COR-L47 (cell line): Measurements from ENCODE around the gene RASL12.
"Not testable (repeated sequence)": the region's sequence is repeated elsewhere in the genome, so short reads cannot be mapped to it uniquely, and the experiment has no call there.

Source experiments
- DNase-seq: peaks from one replicate; lab custom pipeline; 2025; lab: John Stamatoyannopoulos, UW

Gene RASL12

GRCh38 chr15:65055201-65055870 lies 12.5 kb downstream of the RASL12 start:
- no peak for DNase-seq

DNA sequence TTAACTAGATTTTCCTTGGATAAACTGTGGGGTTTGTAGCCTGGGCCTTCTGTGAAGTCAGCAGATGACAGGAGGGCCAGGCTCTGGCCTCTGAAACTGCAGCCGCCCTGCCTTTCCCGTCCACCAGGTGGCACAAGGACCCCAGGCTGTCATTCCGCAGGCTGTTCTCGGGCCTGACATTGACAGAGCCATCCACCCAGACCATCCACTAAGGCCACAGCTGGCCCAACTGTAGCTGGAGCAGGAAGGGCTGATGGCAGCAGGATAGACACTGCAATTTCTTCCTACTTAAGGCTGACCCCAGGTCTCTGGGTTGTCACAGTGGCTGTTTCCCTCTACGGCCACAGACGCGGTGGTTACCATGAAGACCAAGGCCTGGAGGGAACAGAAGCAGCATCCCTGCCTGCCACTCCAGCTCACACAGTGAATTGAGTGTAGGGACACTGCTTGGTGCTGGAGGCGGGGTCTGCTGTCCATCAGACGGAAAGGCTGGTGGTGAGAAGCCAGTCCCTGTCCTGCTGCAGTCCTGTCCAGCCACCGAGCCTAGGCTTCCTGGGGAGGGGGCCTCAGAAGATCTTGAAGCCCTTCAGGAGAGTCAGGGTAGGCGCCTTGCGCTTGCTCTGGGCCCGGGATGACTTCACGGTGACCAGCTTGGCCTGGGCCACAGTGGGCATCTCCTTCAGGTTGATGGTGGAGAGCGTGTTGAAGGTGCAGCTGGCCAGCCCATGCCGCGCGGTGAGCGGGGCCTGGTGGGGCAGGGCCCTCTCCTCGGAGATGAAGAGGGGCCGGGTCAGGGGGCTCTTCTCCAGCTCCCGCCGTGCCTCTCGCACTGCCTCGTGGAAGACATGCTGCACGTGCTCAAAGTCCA lies 13.2 kb downstream of the RASL12 start:
- peak; percentile 62 for DNase-seq

DNA sequence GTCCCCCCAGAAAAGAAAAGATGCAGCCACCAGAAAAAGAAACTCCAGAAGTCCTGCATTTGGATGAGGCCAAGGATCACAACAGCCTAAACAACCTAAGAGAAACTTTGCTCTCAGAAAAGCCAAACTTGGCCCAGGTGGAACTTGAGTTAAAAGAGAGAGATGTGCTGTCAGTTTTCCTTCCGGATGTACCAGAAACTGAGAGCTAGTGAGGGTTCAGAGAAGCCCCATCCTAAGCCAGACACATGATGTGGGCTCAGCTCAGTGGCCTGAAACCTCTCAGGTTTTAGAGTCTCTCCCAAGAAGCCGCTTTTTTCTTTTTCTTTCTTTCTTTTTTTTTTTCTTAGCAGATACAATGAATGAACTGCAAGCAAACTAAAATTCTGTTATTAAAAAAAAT lies 14.8 kb downstream of the RASL12 start:
- no peak for DNase-seq

DNA sequence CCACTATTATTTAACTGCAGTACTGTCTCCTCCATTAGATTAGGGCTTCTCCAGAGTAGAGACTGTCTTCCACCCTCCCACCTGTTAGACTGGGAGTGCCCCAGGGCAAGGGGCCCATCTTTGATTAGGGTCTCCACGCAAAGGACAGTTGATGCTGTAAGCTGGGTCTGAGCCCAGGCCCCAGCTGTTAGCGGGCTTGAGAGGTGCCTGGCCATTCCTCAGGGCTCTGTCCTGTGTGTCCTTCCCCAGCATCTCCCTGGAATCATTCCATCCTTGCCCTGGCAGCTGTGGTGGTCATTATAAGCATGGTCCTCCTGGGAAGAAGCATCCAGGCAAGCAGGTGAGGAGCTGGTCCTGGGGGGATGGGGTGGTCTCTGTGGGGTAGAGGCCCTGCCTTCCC lies 16.5 kb downstream of the RASL12 start:
- DNase-seq, result no peak

DNA sequence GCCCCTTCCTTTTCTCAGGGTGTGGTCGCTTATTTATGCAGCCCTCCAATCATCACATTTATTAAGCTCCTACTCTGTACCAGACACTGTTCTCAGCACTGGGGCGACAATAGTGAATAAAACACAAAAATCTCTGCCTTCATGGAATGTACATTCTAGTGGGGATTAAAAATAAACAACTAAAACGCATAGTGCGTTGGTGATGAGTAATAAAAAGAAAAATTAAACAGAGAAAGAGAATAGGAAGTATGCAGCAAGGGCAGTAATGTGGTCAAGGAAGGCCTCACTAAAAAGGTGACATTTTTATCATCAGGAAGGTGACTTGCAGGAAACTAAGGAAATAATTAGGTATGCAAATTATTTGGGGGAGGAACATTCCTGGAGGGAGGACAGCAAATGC lies 17.5 kb downstream of the RASL12 start:
- no peak for DNase-seq

- peak; percentile 98 for DNase-seq
Observed at GRCh38 chr15:65049418-65049840, 18.4 kb downstream of the RASL12 start.

GRCh38 chr15:65048241-65048640 lies 19.6 kb downstream of the RASL12 start:
- peak; percentile 17 for DNase-seq

- DNase-seq, result no peak
Observed at GRCh38 chr15:65044724-65045481, 22.9 kb downstream of the RASL12 start, which contains the start of gene SLC51B. Gene SLC51B (plus strand): TSS chr15:65045387. CDS start chr15:65050005, 4,618 bp downstream.

- not testable (repeated sequence) for DNase-seq
Observed at GRCh38 chr15:65044218-65044617, 23.6 kb downstream of the RASL12 start.

DNA sequence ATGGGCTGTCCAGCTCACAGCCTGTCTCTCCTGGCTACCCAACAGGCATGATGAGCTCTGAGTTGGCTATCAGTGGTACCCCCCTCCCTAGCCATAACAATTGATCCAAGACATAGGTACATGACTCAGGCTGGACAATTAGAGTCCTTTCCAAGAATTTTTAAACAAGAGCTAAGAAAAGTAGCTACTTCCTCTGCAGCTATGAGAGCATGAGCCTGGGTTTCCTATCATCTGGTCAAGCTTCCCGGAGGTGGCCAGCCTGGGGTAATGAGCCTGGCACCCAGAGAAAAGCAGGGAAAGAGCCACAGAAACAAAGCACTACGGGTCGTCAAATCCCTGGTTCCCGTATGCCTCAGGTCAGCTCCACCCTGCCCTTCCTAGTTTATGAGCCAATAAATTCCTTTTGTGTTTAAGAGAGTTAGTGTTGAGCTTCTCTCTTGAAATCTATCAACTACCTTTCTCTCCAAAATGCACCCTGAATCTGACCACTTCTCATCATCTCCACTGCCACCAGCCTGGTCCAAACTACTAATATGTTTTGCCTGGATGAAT lies 24.9 kb downstream of the RASL12 start:
- no peak for DNase-seq

- DNase-seq, result no peak
Observed at GRCh38 chr15:65041787-65042186, 26.0 kb downstream of the RASL12 start.

- DNase-seq, result no peak
Observed at GRCh38 chr15:65040461-65040860, 27.3 kb downstream of the RASL12 start.

- DNase-seq, result no peak
Observed at GRCh38 chr15:65038836-65039235, 29.0 kb downstream of the RASL12 start.

DNA sequence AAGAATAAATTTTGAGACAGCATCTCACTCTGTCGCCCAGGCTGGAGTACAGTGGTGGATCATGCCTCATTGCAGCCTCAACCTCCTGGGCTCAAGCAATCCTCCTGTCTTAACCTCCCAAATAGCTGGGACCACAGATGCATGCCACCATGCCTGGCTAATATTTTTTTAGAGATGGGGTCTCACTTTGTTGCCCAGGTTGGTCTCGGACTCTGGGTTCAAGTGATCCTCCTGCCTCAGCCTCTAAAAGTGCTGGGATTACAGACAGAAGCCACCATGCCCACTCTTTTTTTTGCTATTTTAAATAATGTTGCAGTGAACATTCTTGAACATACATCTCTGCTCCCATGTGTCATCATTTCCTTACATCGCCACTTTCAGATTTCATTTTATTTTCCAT lies 29.4 kb downstream of the RASL12 start:
- no peak for DNase-seq

DNA sequence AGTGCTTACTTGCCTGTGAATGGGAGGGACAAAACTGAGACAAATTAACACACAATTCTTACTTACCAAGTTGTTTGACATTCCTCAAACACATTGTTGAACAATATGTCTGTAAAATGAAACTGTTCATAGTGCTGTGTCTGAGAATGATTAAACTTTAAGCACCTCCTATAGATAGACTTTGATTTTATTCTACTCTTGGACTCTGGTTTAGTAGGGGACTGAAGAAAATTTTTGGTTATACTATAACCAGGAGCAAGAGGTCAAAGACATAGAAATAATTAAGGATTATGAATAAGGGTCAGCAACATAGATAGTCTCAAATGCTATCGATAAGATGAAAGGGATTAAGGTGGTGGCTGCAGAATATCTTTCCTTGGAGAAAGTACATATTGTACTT lies 30.5 kb downstream of the RASL12 start:
- no peak for DNase-seq

- no peak for DNase-seq
Observed at GRCh38 chr15:65034719-65035118, 33.1 kb downstream of the RASL12 start.

DNA sequence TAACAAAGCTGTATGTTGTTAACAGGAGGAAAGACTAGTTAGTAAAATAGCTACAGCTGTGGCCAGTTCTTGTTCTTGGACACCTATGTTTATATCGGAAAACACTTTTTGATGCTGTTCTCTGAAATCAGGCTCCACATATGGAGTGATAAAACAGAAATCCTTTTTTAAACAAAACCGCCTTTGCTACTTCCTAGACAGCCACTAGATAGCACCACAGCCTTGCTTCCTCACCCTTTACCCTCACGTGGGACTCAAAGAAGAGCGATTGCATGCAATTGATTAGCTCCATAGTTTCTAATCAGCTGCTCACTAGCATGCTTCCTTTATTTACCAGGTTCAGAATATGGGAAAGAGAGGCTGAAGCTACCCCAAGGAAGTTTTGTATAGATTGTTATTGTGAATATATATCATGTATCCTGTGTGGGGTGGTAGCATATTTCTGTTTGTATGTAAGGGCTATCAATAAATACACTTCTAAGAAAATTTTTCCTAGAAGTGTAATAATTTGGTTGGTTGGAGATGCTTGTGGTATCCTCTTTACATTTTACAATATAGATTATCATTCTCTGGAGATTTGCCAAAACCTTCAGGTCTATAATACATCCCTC lies 34.0 kb downstream of the RASL12 start:
- DNase-seq, result peak; percentile 27

DNA sequence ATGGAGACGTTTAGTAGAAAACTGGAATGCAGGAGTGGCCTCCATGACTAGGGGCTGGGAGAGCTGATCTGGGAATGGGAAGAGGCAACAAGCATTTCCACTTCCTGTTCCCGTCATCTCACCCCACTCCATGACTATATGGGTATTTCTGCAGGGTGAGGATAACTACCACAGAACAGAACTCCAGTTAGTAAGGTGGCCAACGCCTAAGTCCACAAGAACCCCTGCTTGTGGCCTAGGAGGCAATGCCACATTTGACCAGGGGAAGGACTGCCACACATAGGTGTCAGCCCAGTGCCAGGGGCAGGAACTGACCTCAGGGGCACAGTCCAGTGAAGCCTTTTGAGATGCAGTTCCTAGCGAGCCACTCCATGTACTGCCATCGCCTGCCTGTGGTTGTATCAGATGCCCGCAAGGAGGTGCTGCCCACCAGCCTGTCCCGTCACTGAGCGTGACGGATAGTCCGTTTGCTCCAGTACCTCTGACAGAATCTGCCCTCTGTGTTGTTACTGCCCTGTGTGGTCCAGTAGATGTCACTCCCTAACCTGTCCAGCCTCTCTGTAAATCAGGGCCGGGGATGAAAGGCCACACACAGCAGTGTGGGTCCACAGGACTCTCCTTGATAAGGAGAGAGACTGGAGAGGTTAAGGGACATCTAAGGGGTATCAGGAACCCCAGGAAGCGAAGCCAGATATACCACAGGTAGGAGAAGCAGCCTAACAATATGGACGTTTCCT lies 34.8 kb downstream of the RASL12 start:
- DNase-seq, result no peak

GRCh38 chr15:65029736-65030208 lies 38.0 kb downstream of the RASL12 start:
- no peak for DNase-seq

- DNase-seq, result peak; percentile 84
Observed at GRCh38 chr15:65028921-65029735, 38.7 kb downstream of the RASL12 start, which contains the start of gene MTFMT. Gene MTFMT (minus strand): TSS chr15:65029639. CDS start chr15:65029613, 26 bp downstream.
